A549 (cell line): ENCODE data around the gene FAM131A. TPM values are rescaled to one million over a fixed set of nuclear protein-coding genes. Genes with fewer than 3 reads are reported as not detected.

Experiments
- ATAC-seq, 2 experiments: fragments of 200-7000 bp in 1 of 2; fragments of >200 bp in 1 of 2; cut with Nextera tagmentation in 1 of 2; cut with Tn5 transposase in 1 of 2; 3 replicates each; pipeline versions ENCODE4 v1.8.0 to v1.9.1; 2018 to 2020; ENCODE audit warnings: mild to moderate bottlenecking in 1 of 2, moderate library complexity in 1 of 2
- CTCF ChIA-PET: fragments of 300-600 bp; sonication (Branson Sonifier 250); formaldehyde crosslinking; extraction: SDS; loops from one replicate; lab custom pipeline; 2021; ENCODE audit warnings: antibody characterized with exemption, inconsistent platforms; lab: Yijun Ruan, JAX
- POLR2A ChIA-PET: fragments of 350-600 bp; formaldehyde crosslinking; extraction: SDS; loops from one replicate; lab custom pipeline; 2021; ENCODE audit warnings: antibody characterized with exemption, inconsistent platforms; lab: Yijun Ruan, JAX
- DNase-seq, 2 experiments: peaks; one replicate each; pipeline versions ENCODE4 v3.0.0 to v3.0.0-alpha.2; 2011 to 2016; ENCODE audit warnings: low read depth in 1 of 2, low spot score in 1 of 2
- FAIRE-seq: peaks from 2 replicates; lab custom pipeline; 2011; peaks lifted over from hg19 to GRCh38; lab: Jason Lieb, UNC
- H3K27ac ChIP-seq, 2 experiments: fragments of >200 bp; sonication (Bioruptor Twin); formaldehyde crosslinking; 3 replicates each; pipeline ENCODE4 v1.5.1; 2016 to 2017
- H3K4me1 ChIP-seq: fragments of >200 bp; sonication (Bioruptor Twin); formaldehyde crosslinking; 3 replicates; pipeline ENCODE4 v1.6.1; 2016
- H3K4me2 ChIP-seq: fragments of >200 bp; sonication (Bioruptor Twin); formaldehyde crosslinking; 3 replicates; pipeline ENCODE4 v1.6.1; 2016
- H3K4me3 ChIP-seq: fragments of >200 bp; sonication (Bioruptor Twin); formaldehyde crosslinking; 3 replicates; pipeline ENCODE4 v1.5.1; 2016
- H3K9me3 ChIP-seq: fragments of >200 bp; sonication (Bioruptor Twin); formaldehyde crosslinking; 3 replicates; pipeline ENCODE4 v1.6.1; 2016
- BHLHE40 ChIP-seq: IDR thresholded peaks from 2 replicates; pipeline ENCODE4 v1.6.1; 2012; ENCODE audit warnings: low read depth, low read length, inconsistent platforms
- CBX2 ChIP-seq: fragments of 200-600 bp; sonication (generic); IDR thresholded peaks from 2 replicates; pipeline ENCODE4 v1.6.1; 2016; ENCODE audit warnings: low read depth, mild to moderate bottlenecking, borderline replicate concordance
- CBX8 ChIP-seq: fragments of 200-600 bp; sonication (generic); IDR thresholded peaks from 2 replicates; pipeline ENCODE4 v1.6.1; 2016
- EHF ChIP-seq: fragments of 250-450 bp; sonication (Bioruptor Pico); IDR thresholded peaks from 2 replicates; pipeline ENCODE4 v1.5.0; 2020; ENCODE audit warnings: mild to moderate bottlenecking
- EP300 ChIP-seq, 2 experiments: fragments of >200 bp; sonication (Bioruptor Twin); formaldehyde crosslinking; IDR thresholded peaks; 2 replicates in 1 of 2; 3 replicates in 1 of 2; pipeline ENCODE4 v1.6.1; 2016 to 2017
- ESRRA ChIP-seq: fragments of 150-350 bp; IDR thresholded peaks from 2 replicates; pipeline ENCODE4 v1.6.1; 2014; ENCODE audit warnings: mild to moderate bottlenecking, low read length, borderline replicate concordance
- FOSL2 ChIP-seq, 2 experiments: fragments of 450-650 bp in 1 of 2; fragments of >200 bp in 1 of 2; sonication (Bioruptor Twin) in 1 of 2; formaldehyde crosslinking; IDR thresholded peaks; 2 replicates each; pipeline versions ENCODE4 v1.5.0 to v1.6.1; 2016 to 2020; ENCODE audit warnings: mild to moderate bottlenecking in 1 of 2, moderate library complexity in 1 of 2
- GATA3 ChIP-seq: IDR thresholded peaks from 2 replicates; pipeline ENCODE4 v1.6.1; 2012; ENCODE audit warnings: borderline replicate concordance
- HDAC2 ChIP-seq: fragments of 200-600 bp; sonication (generic); IDR thresholded peaks from 2 replicates; pipeline ENCODE4 v1.6.1; 2016
- JUN ChIP-seq, 2 experiments: fragments of >200 bp; sonication (Bioruptor Twin); formaldehyde crosslinking; IDR thresholded peaks; 2 replicates in 1 of 2; 3 replicates in 1 of 2; pipeline ENCODE4 v1.6.1; 2016 to 2017
- KDM1A ChIP-seq: fragments of 200-600 bp; sonication (generic); IDR thresholded peaks from 2 replicates; pipeline ENCODE4 v1.6.1; 2016; ENCODE audit warnings: low read depth, mild to moderate bottlenecking
- KDM5A ChIP-seq: fragments of 200-600 bp; sonication (generic); IDR thresholded peaks from 2 replicates; pipeline ENCODE4 v1.6.1; 2016; ENCODE audit warnings: antibody characterized with exemption, mild to moderate bottlenecking
- MAFK ChIP-seq: fragments of 450-650 bp; IDR thresholded peaks from 2 replicates; pipeline ENCODE4 v1.6.1; 2014; ENCODE audit not compliant: partially characterized antibody
- MAZ ChIP-seq: fragments of 150-350 bp; IDR thresholded peaks from 2 replicates; pipeline ENCODE4 v1.6.1; 2014; ENCODE audit warnings: antibody characterized with exemption, low read depth, low read length, borderline replicate concordance
- NR3C1 ChIP-seq: fragments of >200 bp; sonication (Bioruptor Twin); formaldehyde crosslinking; IDR thresholded peaks from 3 replicates; pipeline ENCODE4 v1.6.1; 2017
- PHF8 ChIP-seq: fragments of 200-600 bp; sonication (generic); IDR thresholded peaks from 2 replicates; pipeline ENCODE4 v1.6.1; 2016; ENCODE audit warnings: low read depth, mild to moderate bottlenecking, antibody characterized with exemption, moderate library complexity, borderline replicate concordance
- POLR2AphosphoS2 ChIP-seq: conservative IDR thresholded peaks from 2 replicates; pipeline ENCODE4 v1.6.1; 2012; ENCODE audit warnings: low read length, improper control_type of control experiment, inconsistent platforms
- RAD21 ChIP-seq, 2 experiments: fragments of >200 bp in 1 of 2; sonication (Bioruptor Twin) in 1 of 2; formaldehyde crosslinking in 1 of 2; IDR thresholded peaks in 1 of 2; conservative IDR thresholded peaks in 1 of 2; 2 replicates in 1 of 2; 3 replicates in 1 of 2; pipeline ENCODE4 v1.6.1; 2012 to 2018; ENCODE audit warnings: inconsistent platforms in 1 of 2
- RARB ChIP-seq: fragments of 250-450 bp; sonication (Bioruptor Pico); IDR thresholded peaks from 2 replicates; pipeline ENCODE4 v1.8.0; 2021; ENCODE audit warnings: mild to moderate bottlenecking, moderate library complexity
- RCOR1 ChIP-seq: fragments of 150-350 bp; IDR thresholded peaks from 2 replicates; pipeline ENCODE4 v1.6.1; 2014; ENCODE audit warnings: antibody characterized with exemption, low read length, low read depth
- SREBF2 ChIP-seq: fragments of 450-650 bp; IDR thresholded peaks from 2 replicates; pipeline ENCODE4 v1.6.1; 2014; ENCODE audit warnings: mild to moderate bottlenecking, moderate library complexity
- TFCP2L1 ChIP-seq: fragments of 250-450 bp; sonication (Bioruptor Pico); IDR thresholded peaks from 2 replicates; pipeline ENCODE4 v1.5.0; 2021; ENCODE audit warnings: mild to moderate bottlenecking
- ZFP36 ChIP-seq: fragments of 450-650 bp; IDR thresholded peaks from 2 replicates; pipeline ENCODE4 v1.6.1; 2014; ENCODE audit warnings: borderline replicate concordance; ENCODE audit not compliant: partially characterized antibody
- ZNF302 ChIP-seq: fragments of 250-450 bp; sonication (Bioruptor Pico); IDR thresholded peaks from 2 replicates; pipeline ENCODE4 v1.9.0; 2021; ENCODE audit warnings: inconsistent platforms, mild to moderate bottlenecking, moderate library complexity
- ZSCAN20 ChIP-seq: fragments of 250-450 bp; sonication (Bioruptor Pico); IDR thresholded peaks from 2 replicates; pipeline ENCODE4 v1.8.0; 2022; ENCODE audit warnings: mild to moderate bottlenecking, moderate library complexity
- WGBS: methylation state at CpG from one replicate; pipeline ENCODE4 v1.1.6; 2017; ENCODE audit errors: missing lambda C conversion rate; 5-methylcytosine and 5-hydroxymethylcytosine counted together
- polyA plus RNA-seq, 4 experiments: library from polyadenylated mRNA; depleted of rRNA in 3 of 4; stranded (reverse); fragments of >200 nt; fragmentation: RNase III in 1 of 4; extraction: RNeasy Plus Mini Kit Qiagen cat#74134 plus additional on column Dnase treatment in 1 of 4; gene quantifications; 2 replicates in 3 of 4; 3 replicates in 1 of 4; pipeline ENCODE4 v1.2.3, GENCODE V29; 2011 to 2017
- TF ChIP-seq, protein P1 (sequence below): fragments of 250-450 bp; sonication (Bioruptor Pico); IDR thresholded peaks from 2 replicates; pipeline ENCODE4 v1.5.0; 2021; ENCODE audit warnings: mild to moderate bottlenecking, moderate library complexity, borderline replicate concordance
- TF ChIP-seq, protein P2 (sequence below): IDR thresholded peaks from 2 replicates; pipeline ENCODE4 v1.6.1; 2012; ENCODE audit warnings: low read depth, borderline replicate concordance
- TF ChIP-seq, protein P3 (sequence below): fragments of >200 bp; sonication (Bioruptor Twin); formaldehyde crosslinking; IDR thresholded peaks from 3 replicates; pipeline ENCODE4 v1.6.1; 2016
- TF ChIP-seq, protein P4 (sequence below): IDR thresholded peaks from 2 replicates; pipeline ENCODE4 v1.6.1; 2012
- TF ChIP-seq, protein P5 (sequence below): fragments of 450-650 bp; IDR thresholded peaks from 2 replicates; pipeline ENCODE4 v1.6.1; 2014; ENCODE audit warnings: antibody characterized with exemption
- TF ChIP-seq, protein P6 (sequence below): fragments of 250-450 bp; sonication (Bioruptor Pico); IDR thresholded peaks from 2 replicates; pipeline ENCODE4 v1.5.0; 2020; ENCODE audit warnings: low read depth, mild to moderate bottlenecking, moderate library complexity

The FAM131A gene
- polyA plus RNA-seq, 2 of the 4 experiments (the other 2 are of a cell fraction), result 5.2 to 6.1 TPM

DNA sequence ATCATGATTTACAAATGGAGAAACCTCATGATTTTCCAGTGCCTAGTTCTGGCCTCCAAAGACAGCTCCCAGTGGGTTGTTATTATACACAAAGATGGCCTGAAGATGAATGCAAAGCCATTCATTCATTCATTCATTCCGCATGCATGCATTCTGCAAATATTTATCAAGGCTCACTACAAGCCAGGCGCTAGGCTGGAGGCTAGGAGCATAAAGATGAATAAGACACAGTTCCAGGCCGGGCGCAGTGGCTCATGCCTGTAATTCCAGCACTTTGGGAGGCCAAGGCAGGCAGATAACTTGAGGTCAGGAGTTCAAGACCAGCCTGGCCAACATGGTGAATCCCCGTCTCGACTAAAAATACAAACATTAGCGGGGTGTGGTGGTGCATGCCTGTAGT is 40.8 kb upstream of the FAM131A start (continued):
- TF ChIP-seq, protein P1, sequence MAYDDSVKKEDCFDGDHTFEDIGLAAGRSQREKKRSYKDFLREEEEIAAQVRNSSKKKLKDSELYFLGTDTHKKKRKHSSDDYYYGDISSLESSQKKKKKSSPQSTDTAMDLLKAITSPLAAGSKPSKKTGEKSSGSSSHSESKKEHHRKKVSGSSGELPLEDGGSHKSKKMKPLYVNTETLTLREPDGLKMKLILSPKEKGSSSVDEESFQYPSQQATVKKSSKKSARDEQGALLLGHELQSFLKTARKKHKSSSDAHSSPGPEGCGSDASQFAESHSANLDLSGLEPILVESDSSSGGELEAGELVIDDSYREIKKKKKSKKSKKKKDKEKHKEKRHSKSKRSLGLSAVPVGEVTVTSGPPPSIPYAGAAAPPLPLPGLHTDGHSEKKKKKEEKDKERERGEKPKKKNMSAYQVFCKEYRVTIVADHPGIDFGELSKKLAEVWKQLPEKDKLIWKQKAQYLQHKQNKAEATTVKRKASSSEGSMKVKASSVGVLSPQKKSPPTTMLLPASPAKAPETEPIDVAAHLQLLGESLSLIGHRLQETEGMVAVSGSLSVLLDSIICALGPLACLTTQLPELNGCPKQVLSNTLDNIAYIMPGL (CRISPR knock-in tag), result no peak
- TF ChIP-seq, all 56 proteins: peak for 0

DNA sequence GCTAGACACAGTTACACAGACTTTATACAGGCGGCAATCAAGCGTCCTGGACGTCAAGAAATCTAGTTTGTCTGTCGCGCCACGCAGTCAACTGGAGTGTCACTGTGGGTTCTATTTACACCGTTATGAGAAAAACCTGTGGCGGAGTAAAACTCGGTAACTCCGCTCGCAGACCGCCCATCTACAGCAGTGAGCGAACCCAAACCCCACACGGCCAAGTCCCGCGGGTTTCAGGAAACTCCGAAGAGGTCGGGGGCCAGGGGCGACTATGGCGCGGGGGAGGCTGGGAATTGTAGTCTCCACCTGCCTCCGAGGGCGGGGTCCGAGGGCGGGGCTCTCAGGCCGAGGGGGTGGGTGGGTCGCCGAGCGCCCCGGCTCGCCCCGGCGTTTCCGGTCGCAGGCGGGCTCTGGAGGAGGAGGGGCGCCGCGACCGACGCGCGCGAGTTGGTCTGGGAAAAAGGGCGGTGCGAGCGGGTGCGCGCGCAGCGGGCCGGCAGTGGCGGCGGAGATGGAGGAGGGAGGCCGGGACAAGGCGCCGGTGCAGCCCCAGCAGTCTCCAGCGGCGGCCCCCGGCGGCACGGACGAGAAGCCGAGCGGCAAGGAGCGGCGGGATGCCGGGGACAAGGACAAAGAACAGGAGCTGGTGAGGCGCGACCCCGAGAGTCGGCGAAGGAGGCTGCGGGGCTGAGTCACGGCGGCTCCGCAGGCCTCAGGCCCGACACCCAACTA is 38.5 kb upstream of the FAM131A start, which contains the start of gene PSMD2:
PSMD2 (plus strand) TSS at position 483 of the 729 bp plus-strand sequence; CDS start at position 509, 26 bp downstream.
- peak within 1 kb of the TSS; percentile 89 to 94 for H3K27ac ChIP-seq
- peak within 1 kb of the TSS; percentile 96 for H3K4me2 ChIP-seq
- peak; percentile 95 to 99 for ATAC-seq
- H3K4me3 ChIP-seq, result peak within 1 kb of the TSS; percentile 83
- POLR2A ChIA-PET, result no interaction called here
- no peaks in the 10 kb centered on the region for H3K9me3 ChIP-seq
- CTCF ChIA-PET, result interaction anchor here (1.0 to 1.9 kb wide), 2 partner anchors 9 to 55 kb away, joined by 3 to 11 read pairs; no protein-coding TSS in a partner anchor
- H3K4me1 ChIP-seq, result peaks cover 9% of the 10 kb centered on the region; the same call in 2 of the 3 replicates
- peak; percentile 82 to 92 for DNase-seq
- no peak for FAIRE-seq
- 0% methylated on average over 14 of the region's 78 CpGs for WGBS
- TF ChIP-seq, protein P2, sequence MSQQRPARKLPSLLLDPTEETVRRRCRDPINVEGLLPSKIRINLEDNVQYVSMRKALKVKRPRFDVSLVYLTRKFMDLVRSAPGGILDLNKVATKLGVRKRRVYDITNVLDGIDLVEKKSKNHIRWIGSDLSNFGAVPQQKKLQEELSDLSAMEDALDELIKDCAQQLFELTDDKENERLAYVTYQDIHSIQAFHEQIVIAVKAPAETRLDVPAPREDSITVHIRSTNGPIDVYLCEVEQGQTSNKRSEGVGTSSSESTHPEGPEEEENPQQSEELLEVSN, result no peak
- TF ChIP-seq RCOR1 (no peak), EP300 (IDR thresholded peaks at IDR 0.05) (no peak), MAZ (no peak), NR3C1 (no peak), ZFP36 (no peak), ESRRA (no peak), GATA3 (no peak), ZSCAN20 (CRISPR knock-in tag) (no peak), CBX2 (no peak), RARB (CRISPR knock-in tag) (no peak), TFCP2L1 (no peak), EHF (CRISPR knock-in tag) (no peak), BHLHE40 (no peak), HDAC2 (no peak), KDM1A (no peak), MAFK (no peak), POLR2AphosphoS2 (no peak), SREBF2 (no peak), RAD21 (conservative IDR thresholded peaks at IDR 0.05 in 1 of 2, IDR thresholded peaks at IDR 0.05 in 1 of 2) (no peak), ZNF302 (no peak), KDM5A (peak; percentile 62; the same call in 1 of the 2 replicates), PHF8 (peak; percentile 39; the same call in 1 of the 2 replicates), JUN (IDR thresholded peaks at IDR 0.05) (peak; percentile 25 to 62; a peak in 2 of 5 replicates), CBX8 (no peak), FOSL2 (IDR thresholded peaks at IDR 0.05) (no peak), FOSL2 (CRISPR knock-in tag; IDR thresholded peaks at IDR 0.05) (peak; percentile 13; the same call in 1 of the 2 replicates)
- TF ChIP-seq, protein P3, sequence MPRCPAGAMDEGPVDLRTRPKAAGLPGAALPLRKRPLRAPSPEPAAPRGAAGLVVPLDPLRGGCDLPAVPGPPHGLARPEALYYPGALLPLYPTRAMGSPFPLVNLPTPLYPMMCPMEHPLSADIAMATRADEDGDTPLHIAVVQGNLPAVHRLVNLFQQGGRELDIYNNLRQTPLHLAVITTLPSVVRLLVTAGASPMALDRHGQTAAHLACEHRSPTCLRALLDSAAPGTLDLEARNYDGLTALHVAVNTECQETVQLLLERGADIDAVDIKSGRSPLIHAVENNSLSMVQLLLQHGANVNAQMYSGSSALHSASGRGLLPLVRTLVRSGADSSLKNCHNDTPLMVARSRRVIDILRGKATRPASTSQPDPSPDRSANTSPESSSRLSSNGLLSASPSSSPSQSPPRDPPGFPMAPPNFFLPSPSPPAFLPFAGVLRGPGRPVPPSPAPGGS, result peak; percentile 73; the same call in 2 of the 3 replicates
- TF ChIP-seq, protein P1 (CRISPR knock-in tag), result no peak
- TF ChIP-seq, protein P4, sequence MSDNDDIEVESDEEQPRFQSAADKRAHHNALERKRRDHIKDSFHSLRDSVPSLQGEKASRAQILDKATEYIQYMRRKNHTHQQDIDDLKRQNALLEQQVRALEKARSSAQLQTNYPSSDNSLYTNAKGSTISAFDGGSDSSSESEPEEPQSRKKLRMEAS, result peak; percentile 45; the same call in 1 of the 2 replicates
- TF ChIP-seq, protein P5, sequence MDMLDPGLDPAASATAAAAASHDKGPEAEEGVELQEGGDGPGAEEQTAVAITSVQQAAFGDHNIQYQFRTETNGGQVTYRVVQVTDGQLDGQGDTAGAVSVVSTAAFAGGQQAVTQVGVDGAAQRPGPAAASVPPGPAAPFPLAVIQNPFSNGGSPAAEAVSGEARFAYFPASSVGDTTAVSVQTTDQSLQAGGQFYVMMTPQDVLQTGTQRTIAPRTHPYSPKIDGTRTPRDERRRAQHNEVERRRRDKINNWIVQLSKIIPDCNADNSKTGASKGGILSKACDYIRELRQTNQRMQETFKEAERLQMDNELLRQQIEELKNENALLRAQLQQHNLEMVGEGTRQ, result no peak
- TF ChIP-seq, protein P6, sequence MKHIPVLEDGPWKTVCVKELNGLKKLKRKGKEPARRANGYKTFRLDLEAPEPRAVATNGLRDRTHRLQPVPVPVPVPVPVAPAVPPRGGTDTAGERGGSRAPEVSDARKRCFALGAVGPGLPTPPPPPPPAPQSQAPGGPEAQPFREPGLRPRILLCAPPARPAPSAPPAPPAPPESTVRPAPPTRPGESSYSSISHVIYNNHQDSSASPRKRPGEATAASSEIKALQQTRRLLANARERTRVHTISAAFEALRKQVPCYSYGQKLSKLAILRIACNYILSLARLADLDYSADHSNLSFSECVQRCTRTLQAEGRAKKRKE (CRISPR knock-in tag), result no peak
